HG03378 (cell line): Measurements from ENCODE around the gene IGLON5.

Experiments used
- ATAC-seq: cut with Tn5 transposase; IDR thresholded peaks from one replicate; pipeline ENCODE4 v1.9.1; 2021; ENCODE audit warnings: mild to moderate bottlenecking, moderate library complexity; ENCODE audit not compliant: unreplicated experiment

The IGLON5 gene

GRCh38 chr19:51317376-51317775, 5.9 kb downstream of the IGLON5 start:
- ATAC-seq, result no peak

- no peak for ATAC-seq
These were observed 6.5 kb downstream of the IGLON5 start for GRCh38 chr19:51317968-51318367.

GRCh38 chr19:51318687-51319648, 7.5 kb downstream of the IGLON5 start:
- no peak for ATAC-seq

DNA sequence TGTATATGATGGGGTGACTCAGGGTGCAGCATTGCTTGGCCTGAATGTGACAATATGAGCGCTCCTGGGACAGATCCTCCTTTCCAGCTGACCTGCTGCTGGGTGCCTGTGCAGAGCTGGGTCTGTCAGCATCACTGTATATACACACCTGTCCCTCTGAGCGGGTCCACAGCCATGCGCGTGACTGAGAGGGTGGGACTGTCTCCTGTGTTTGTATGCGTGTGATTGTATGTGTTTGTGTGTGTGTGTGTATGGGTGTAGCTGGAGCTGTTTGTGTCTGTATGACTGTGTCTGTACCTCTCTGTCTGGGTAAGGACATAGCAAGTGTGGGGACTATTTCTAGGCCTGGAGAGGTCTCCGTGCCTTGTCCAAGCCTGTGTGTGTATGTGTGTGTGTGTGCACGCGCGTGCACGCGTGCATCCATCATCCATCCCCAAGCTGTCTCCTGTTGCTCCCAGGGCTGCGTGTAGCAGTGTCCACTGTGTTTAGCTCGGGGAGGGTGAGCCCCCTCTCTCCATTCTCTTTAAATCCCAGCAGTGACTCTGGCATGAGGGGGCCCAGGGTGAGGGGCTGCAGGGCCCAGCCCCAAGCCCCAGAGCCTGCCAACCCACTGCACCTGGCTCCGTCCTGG, 8.3 kb downstream of the IGLON5 start:
- no peak for ATAC-seq

DNA sequence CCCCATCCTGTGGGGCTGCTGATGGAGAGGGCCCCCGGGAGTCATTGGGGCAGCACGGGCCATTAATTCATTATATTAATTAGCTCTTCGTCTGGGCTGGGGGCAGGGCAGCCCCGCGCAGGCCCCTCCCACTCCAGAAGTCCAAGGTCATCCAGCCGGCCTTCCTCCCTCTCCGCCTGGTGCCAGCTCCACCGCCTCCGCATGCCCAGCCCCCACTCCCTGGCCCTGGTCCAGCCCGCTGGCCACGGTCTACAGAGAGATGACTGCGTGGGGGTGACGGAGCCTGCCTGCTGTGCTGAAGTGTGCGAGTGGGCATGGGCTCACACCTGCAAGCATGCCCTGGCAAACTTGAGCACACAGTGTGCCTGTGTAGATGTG, 8.8 kb downstream of the IGLON5 start:
- no peak for ATAC-seq

- ATAC-seq, result no peak
These were observed 10.4 kb downstream of the IGLON5 start for GRCh38 chr19:51321799-51322198.

DNA sequence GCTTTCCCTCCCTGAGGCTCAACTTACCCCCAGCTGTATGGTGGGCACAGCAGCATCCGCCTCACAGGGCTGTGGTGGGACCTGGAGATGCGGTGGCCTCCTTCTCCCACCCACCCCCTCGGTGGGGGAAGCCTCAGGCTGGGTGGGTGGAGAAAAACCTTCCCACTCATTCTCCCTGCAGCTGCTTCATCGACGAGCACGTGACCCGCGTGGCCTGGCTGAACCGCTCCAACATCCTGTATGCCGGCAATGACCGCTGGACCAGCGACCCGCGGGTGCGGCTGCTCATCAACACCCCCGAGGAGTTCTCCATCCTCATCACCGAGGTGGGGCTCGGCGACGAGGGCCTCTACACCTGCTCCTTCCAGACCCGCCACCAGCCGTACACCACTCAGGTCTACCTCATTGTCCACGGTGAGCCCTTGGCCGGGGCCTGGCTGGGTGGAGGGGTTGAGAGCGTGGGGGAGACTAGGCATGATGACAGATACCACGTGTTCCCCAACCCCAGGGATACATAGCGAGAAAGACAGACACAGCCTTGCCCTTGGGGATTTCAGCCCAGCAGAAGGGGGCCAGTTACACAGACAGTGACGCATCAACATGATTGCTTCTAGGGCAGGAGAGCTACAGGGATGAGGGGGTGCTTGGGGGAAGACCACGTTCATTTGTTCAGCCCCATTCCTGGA, 12.2 kb downstream of the IGLON5 start:
- ATAC-seq, result no peak

- ATAC-seq, result no peak
These were observed 12.7 kb downstream of the IGLON5 start for GRCh38 chr19:51324167-51324481.

DNA sequence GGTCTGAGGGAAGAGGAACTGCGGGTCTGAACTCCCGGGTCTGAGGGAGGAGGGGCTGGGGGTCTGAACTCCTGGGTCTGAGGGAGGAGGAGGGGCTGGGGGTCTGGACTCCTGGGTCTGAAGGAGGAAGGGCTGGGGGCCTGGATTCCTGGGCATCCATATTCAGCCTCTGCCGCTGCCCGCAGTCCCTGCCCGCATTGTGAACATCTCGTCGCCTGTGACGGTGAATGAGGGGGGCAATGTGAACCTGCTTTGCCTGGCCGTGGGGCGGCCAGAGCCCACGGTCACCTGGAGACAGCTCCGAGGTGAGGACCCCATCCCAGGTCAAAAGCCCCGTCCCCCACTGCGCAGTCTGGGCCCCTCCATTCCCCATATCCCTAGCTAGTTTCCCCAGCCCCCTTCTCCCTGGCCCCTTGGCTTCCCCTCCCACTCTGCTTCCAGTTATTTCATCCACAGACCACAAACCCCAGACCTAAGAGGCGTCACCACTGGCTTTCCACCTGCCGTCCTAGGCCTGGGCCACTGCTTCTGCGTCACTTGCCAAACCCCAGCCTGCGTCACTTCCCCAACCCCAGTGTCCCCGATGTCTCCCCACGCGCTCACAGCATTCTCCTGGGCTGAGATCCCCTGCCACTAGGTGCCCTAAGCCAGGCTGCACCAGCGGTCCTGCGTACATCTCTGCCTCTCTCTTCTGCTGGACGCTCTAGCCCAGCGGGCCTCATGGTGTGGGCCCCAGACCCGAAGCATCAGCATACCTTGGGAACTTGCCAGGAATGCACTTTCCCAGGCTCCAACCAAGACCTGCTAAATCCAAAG, 13.9 kb downstream of the IGLON5 start:
- no peak for ATAC-seq

DNA sequence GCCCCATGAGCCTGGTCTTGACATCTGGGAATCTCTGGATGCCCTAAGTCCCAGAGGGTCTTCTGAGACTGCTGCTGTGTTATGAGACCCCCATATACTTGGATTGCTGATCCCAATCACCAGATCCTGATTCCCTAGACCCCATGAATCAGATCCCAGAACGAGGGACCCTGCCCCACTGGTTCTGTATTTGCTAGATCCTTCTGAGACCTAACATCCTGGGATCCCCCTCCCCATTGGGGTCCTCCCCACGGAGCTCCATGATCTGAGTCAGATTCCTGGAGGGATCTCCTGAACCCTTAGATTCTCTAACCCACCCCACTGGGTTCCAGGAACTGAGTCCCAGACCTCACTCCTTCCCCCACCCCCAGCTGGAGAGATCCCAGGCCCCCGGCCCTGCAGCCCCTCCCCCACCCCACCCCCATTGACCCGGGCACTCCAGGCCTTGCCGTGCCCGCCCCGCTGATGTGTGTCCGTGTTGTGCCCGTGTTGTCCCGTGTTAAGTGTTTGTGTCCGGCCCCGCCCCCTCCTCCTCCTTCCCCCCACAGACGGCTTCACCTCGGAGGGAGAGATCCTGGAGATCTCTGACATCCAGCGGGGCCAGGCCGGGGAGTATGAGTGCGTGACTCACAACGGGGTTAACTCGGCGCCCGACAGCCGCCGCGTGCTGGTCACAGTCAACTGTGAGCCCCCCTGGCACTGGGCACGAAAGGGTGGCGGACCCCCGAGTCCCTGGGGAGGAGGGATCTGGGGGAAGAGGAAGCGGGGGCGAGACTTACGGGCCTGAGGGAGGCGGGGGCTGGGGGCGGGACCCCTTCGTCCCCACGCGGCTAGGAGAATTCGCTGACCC, 15.0 kb downstream of the IGLON5 start:
- ATAC-seq, result no peak

- no peak for ATAC-seq
These were observed 15.9 kb downstream of the IGLON5 start for GRCh38 chr19:51327066-51328001.

- ATAC-seq, result no peak
These were observed 18.0 kb downstream of the IGLON5 start for GRCh38 chr19:51329411-51329810.

- ATAC-seq, result no peak
These were observed 18.9 kb downstream of the IGLON5 start for GRCh38 chr19:51330366-51330765.

DNA sequence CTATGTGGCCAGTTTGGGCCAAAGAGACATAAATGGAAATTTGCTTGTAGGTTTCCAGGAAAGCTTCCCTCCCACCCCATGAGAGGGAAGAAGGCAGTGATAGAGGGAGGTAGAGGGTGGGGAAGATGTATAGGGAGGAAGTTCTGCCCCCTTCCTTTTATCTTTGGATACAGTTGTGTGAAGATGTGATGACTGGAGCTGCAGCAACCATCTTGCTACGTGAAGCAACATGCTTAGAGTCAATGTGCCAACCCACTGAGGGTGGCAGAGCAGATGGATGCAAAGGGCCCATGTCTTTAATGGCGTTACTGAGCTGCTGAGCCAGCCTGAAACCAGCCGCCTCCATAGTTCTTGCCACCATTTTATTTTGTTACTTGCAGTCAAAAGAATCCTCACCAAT, 19.7 kb downstream of the IGLON5 start:
- no peak for ATAC-seq

DNA sequence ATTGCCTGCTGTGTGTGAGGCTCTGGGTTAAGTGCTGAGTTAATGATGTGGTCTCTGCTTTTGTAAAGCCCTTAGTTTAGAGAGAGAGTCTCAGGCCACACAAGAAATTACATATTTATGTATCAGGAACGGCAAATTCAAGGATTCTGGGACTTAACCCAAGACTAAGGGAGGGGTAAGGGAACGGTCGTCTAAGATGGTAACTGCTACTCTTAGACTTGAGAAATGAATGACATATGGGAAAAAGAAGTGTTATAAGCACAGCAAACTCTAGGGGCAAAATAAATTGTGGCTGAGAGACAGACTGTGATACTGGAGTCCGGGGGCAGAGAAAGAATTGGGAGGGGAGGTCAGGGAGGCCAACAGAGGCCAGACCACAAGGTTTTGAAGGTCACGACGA, 20.3 kb downstream of the IGLON5 start:
- ATAC-seq, result no peak

GRCh38 chr19:51333836-51334460, 22.5 kb downstream of the IGLON5 start:
- no peak for ATAC-seq

DNA sequence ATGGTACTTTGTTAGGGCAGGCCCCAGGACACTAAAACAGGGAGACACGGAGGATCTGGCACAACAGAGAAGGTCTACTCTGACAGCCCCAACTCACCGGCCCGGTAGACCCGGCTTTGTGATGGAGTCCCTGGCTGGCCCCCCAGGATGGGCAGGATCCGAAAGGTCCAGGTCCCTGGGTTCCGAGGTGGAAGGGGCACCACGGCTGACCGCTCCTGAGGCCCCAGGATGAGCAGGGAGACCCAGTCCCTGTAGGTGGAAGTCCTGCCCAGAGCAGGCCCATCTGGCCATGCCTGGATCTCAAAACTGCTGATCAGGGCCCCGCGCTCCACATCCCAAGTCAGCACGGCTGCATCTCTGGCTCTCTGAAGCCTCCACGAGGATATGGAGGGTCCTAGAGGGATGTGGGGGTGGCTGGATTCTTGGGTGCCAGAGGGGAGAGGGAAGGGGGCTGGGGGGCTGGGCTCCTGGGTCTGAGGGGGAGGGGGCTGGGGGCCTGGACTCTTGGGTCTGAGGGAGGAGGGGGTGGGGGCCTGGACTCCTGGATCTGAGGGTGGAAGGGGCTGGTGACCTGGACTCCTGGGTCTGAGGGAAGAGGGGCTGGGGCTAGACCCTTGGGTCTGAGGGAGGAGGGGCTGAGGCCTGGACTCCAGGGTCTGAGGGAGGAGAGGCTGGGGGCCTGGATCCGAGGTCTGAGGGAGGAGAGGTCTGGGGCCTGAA, 25.9 kb downstream of the IGLON5 start:
- no peak for ATAC-seq
